Kidney epithelial cell (primary cell): ENCODE data around the gene NDUFS2. TPM values are rescaled to one million over a fixed set of nuclear protein-coding genes. Genes with fewer than 3 reads are reported as not detected.

Experiments
- DNase-seq: peaks from one replicate; pipeline ENCODE4 v3.0.0-alpha.2; 2010; ENCODE audit warnings: low read depth
- H3K27me3 ChIP-seq: 2 replicates; pipeline ENCODE4 v1.6.0; 2011; ENCODE audit warnings: low read length; ENCODE audit not compliant: control insufficient read depth, insufficient read depth
- H3K36me3 ChIP-seq: 2 replicates; pipeline ENCODE4 v1.5.1; 2011; ENCODE audit warnings: low read length; ENCODE audit not compliant: control insufficient read depth, insufficient read depth
- H3K4me3 ChIP-seq: 2 replicates; pipeline ENCODE4 v1.5.1; 2011; ENCODE audit warnings: low read depth, mild to moderate bottlenecking, control low read depth, low read length
- CTCF ChIP-seq: IDR thresholded peaks from 2 replicates; pipeline ENCODE4 v1.5.1; 2011; ENCODE audit warnings: mild to moderate bottlenecking, moderate library complexity, low read length, control low read depth, inconsistent platforms; ENCODE audit not compliant: insufficient read depth, poor library complexity, severe bottlenecking
- total RNA-seq: library from RNA; depleted of rRNA; stranded (reverse); fragments of >200 nt; gene quantifications from 2 replicates; pipeline ENCODE4 v1.2.3, GENCODE V29; 2015

NDUFS2 gene
- total RNA-seq, 1 donor from 2014 or later: 96.9 TPM

DNA sequence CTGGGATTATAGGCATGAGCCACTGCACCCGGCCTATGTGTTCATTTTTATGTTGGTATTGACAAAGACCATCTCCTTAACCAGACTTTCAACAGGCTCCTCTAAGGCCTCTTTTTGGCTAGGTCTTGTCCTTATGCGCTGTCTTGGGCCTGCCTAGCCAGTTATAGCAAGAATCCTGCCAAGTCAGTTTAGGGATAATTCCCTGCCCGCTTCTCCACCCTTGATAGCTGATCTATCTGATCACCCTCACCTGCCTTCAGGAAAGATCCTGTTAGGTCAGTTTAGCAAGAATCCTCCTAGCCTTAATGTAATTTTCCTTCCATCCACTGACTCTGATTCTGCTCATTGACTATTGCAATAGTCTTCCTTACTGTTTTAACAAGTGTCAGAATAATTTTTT lies 22.5 kb upstream of the NDUFS2 start:
- no peak for TF ChIP-seq CTCF
- Histone ChIP-seq H3K4me3 (no peak overlapping the region), H3K27me3 (no peaks in the 10 kb centered on the region), H3K36me3 (no peaks in the 10 kb centered on the region)
- DNase-seq: no peak

DNA sequence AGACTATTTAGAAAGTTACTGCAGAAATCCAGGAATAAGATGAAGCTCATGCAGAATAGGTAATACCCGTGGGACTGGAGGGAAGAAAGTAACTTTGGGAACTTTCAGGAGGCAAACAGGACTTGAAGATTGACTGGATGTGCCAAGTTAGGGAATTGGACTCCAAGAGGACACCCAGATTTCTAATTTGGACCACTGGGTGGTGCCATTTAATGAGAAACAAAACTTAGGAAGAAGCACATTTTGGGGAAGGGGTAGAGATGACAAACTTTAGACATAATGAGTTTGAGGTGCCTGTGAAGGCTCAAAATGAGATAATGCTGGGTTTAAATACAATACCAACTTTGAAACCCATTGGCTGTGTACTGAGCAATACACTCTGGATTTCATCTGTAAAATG lies 21.5 kb upstream of the NDUFS2 start:
- TF ChIP-seq CTCF: no peak
- Histone ChIP-seq H3K36me3 (no peaks in the 10 kb centered on the region), H3K4me3 (no peak overlapping the region), H3K27me3 (no peaks in the 10 kb centered on the region)
- DNase-seq: no peak

DNA sequence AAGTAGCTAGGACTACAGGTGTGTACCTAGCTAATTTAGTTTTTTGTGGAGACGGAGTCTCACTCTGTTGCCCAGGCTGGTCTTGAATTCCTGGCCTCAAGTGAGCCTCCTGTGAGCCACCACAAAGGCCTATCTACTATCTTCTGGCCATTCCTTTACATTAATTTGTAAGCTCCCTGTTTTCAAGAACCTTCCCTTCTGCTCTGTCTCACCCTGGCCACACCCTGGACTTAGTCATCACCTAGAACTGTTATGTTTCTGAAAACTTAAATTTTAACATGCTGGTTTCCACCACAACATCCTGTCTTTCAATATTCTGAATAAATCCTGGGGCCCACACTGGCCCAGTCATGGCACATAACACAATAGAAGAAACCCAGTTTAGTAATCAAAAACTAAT lies 20.0 kb upstream of the NDUFS2 start:
- Histone ChIP-seq H3K27me3 (no peaks in the 10 kb centered on the region), H3K4me3 (no peak overlapping the region), H3K36me3 (no peaks in the 10 kb centered on the region)
- TF ChIP-seq CTCF: no peak
- DNase-seq: no peak

DNA sequence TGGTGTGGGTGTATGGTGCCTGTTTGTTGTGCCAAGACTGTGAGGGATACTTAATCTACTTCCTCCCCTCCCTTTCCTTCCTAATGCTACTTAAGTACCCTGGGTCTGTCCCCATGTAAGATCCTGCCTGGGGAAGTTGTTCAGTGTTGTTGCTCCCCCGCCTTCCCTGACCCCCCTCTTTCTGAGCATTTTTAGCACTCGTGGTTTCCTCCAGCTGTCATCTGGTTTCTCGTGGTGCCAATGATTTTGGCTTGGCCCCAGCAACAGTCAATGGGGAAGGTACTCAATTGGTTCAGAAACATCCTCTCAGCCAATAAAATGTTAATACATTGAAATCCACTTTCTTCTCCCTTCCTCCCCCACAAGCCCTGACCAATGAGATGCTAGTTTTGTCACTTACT lies 16.9 kb upstream of the NDUFS2 start:
- H3K27me3 ChIP-seq: no peaks in the 10 kb centered on the region
- H3K4me3 ChIP-seq: no peak overlapping the region
- no peak for TF ChIP-seq CTCF
- no peak for DNase-seq
- H3K36me3 ChIP-seq: no peaks in the 10 kb centered on the region

DNA sequence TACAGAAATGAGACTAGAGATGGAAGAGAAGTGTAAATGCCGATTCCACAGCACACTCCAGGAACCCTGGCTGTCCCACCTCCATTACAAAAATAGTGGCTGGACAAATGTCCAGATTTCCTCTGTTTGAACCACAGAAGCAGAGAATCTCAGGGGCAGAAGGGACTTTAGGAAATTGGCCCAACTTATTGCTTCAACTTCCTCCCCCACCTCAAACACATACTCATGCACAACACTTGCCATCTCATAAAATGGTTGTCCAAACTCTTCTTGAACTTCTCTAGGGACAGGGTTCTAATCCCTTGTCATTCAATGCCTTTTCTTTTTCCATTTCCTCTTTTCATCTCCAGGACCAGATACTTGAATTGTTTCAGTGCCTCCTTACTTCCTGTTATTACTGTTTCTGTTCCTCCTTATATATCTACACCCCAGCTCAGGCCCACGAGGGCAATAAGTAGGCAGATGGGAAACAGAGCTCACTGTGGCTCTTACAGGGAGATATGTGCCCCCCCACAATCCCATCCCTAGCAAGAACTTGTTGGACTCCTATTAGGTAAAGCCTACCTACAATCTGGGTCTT lies 16.3 kb upstream of the NDUFS2 start:
- Histone ChIP-seq H3K4me3 (no peak overlapping the region), H3K36me3 (no peaks in the 10 kb centered on the region), H3K27me3 (no peaks in the 10 kb centered on the region)
- no peak for TF ChIP-seq CTCF
- no peak for DNase-seq

- H3K36me3 ChIP-seq: no peaks in the 10 kb centered on the region
- no peak for TF ChIP-seq CTCF
These were observed 14.9 kb upstream of the NDUFS2 start for GRCh38 chr1:161187311-161187710.

More at GRCh38 chr1:161187311-161187710, 14.9 kb upstream of the NDUFS2 start:
- no peak for DNase-seq
- Histone ChIP-seq H3K27me3 (peaks cover 2% of the 10 kb centered on the region), H3K4me3 (no peak overlapping the region)
